Measurements from ENCODE around the gene BASP1. TPM values are rescaled to one million over a fixed set of nuclear protein-coding genes. Genes with fewer than 3 reads are reported as not detected.
A peak's percentile ranks its signal among the peaks of the same experiment; 100 is the strongest.

BASP1 gene
- total RNA-seq, 2 donors from 2014 or later = 60.3 to 63.0 TPM

GRCh38 chr5:17219469-17219868, 2.0 kb downstream of the BASP1 start:
- 63 to 74% methylated on average over 8 to 12 of the region's 12 CpGs for WGBS, 2 experiments (ENCODE audit: insufficient coverage in 1 of 2, insufficient read length in 1 of 2)
- no peak for TF ChIP-seq CTCF (conservative IDR thresholded peaks at IDR 0.05)
- peak overlapping the region; percentile 82 for H3K9ac ChIP-seq (ENCODE audit: extremely low read depth, low read length, poor library complexity, severe bottlenecking)
- H3K36me3 Mint-ChIP-seq (ENCODE audit: low read depth) = peaks cover 3% of the 10 kb centered on the region
- H3K27me3 ChIP-seq (ENCODE audit: control insufficient read depth, insufficient read depth, low read length, poor library complexity, severe bottlenecking) = no peaks in the 10 kb centered on the region
- H3K9me3 ChIP-seq (ENCODE audit: control insufficient read depth, low read length) = no peaks in the 10 kb centered on the region
- H3K4me1 Mint-ChIP-seq = peaks cover 28% of the 10 kb centered on the region
- peak overlapping the region; percentile 90 for H3K4me3 Mint-ChIP-seq
- peaks cover 6% of the 10 kb centered on the region for H3K4me1 ChIP-seq (ENCODE audit: control insufficient read depth, insufficient read depth, low read length)
- peak overlapping the region; percentile 91 for H3K27ac ChIP-seq (ENCODE audit: low read depth, low read length)
- peak overlapping the region; percentile 93 for H3K27ac Mint-ChIP-seq
- H3K27me3 Mint-ChIP-seq (ENCODE audit: insufficient read depth) = peaks cover 7% of the 10 kb centered on the region
- no peak for DNase-seq
- peaks cover 13% of the 10 kb centered on the region for H3K36me3 ChIP-seq (ENCODE audit: control insufficient read depth, insufficient read depth, low read length)
- H3K9me3 Mint-ChIP-seq = peaks cover 2% of the 10 kb centered on the region
- peak overlapping the region; percentile 92 for H3K4me3 ChIP-seq (ENCODE audit: low read length)

GRCh38 chr5:17219992-17220391, 2.6 kb downstream of the BASP1 start:
- peak overlapping the region; percentile 91 for H3K27ac ChIP-seq (ENCODE audit: low read depth, low read length)
- no peaks in the 10 kb centered on the region for H3K27me3 ChIP-seq (ENCODE audit: control insufficient read depth, insufficient read depth, low read length, poor library complexity, severe bottlenecking)
- peaks cover 2% of the 10 kb centered on the region for H3K9me3 Mint-ChIP-seq
- H3K27ac Mint-ChIP-seq = no peak overlapping the region
- H3K4me3 Mint-ChIP-seq = peak overlapping the region; percentile 90
- peaks cover 3% of the 10 kb centered on the region for H3K36me3 Mint-ChIP-seq (ENCODE audit: low read depth)
- 93 to 100% methylated on average over 3 to 4 of the region's 6 CpGs for WGBS, 2 experiments (ENCODE audit: insufficient coverage in 1 of 2, insufficient read length in 1 of 2)
- no peak for DNase-seq
- no peaks in the 10 kb centered on the region for H3K9me3 ChIP-seq (ENCODE audit: control insufficient read depth, low read length)
- no peak for TF ChIP-seq CTCF (conservative IDR thresholded peaks at IDR 0.05)
- H3K9ac ChIP-seq (ENCODE audit: extremely low read depth, low read length, poor library complexity, severe bottlenecking) = no peak overlapping the region
- H3K4me3 ChIP-seq (ENCODE audit: low read length) = peak overlapping the region; percentile 92
- peaks cover 7% of the 10 kb centered on the region for H3K27me3 Mint-ChIP-seq (ENCODE audit: insufficient read depth)
- peaks cover 28% of the 10 kb centered on the region for H3K4me1 Mint-ChIP-seq
- H3K36me3 ChIP-seq (ENCODE audit: control insufficient read depth, insufficient read depth, low read length) = peaks cover 13% of the 10 kb centered on the region
- peaks cover 6% of the 10 kb centered on the region for H3K4me1 ChIP-seq (ENCODE audit: control insufficient read depth, insufficient read depth, low read length)

DNA sequence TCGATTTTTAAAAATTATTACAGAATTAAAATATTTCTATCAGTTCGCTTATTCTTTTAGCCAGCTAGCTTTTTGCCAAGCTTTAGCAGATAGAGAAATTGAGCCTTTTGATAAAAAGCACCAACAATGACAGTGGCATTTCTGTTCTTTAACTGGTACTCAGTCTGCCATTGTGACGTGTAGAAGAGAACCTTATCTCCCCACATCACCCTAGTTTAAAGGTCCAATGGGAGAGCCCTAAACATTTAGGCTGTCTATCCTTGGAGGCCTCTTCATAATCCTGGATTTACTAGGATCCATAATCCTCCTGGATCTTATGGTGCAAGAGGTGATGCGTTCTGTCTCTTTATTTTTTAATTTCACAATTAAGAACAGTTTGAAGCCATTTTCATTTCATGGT, 3.0 kb downstream of the BASP1 start:
- no peaks in the 10 kb centered on the region for H3K27me3 ChIP-seq (ENCODE audit: control insufficient read depth, insufficient read depth, low read length, poor library complexity, severe bottlenecking)
- no peak overlapping the region for H3K4me3 Mint-ChIP-seq
- peaks cover 3% of the 10 kb centered on the region for H3K36me3 Mint-ChIP-seq (ENCODE audit: low read depth)
- no peak overlapping the region for H3K4me3 ChIP-seq (ENCODE audit: low read length)
- peaks cover 28% of the 10 kb centered on the region for H3K4me1 Mint-ChIP-seq
- no peak overlapping the region for H3K9ac ChIP-seq (ENCODE audit: extremely low read depth, low read length, poor library complexity, severe bottlenecking)
- no peak for TF ChIP-seq CTCF (conservative IDR thresholded peaks at IDR 0.05)
- H3K36me3 ChIP-seq (ENCODE audit: control insufficient read depth, insufficient read depth, low read length) = peaks cover 13% of the 10 kb centered on the region
- peaks cover 6% of the 10 kb centered on the region for H3K4me1 ChIP-seq (ENCODE audit: control insufficient read depth, insufficient read depth, low read length)
- peaks cover under 1% of the 10 kb centered on the region for H3K9me3 Mint-ChIP-seq
- no peak overlapping the region for H3K27ac Mint-ChIP-seq
- no peak overlapping the region for H3K27ac ChIP-seq (ENCODE audit: low read depth, low read length)
- no peaks in the 10 kb centered on the region for H3K9me3 ChIP-seq (ENCODE audit: control insufficient read depth, low read length)
- 87 to 88% methylated on average over 1 to 4 of the region's 4 CpGs for WGBS, 2 experiments (ENCODE audit: insufficient coverage in 1 of 2, insufficient read length in 1 of 2)
- H3K27me3 Mint-ChIP-seq (ENCODE audit: insufficient read depth) = peaks cover 4% of the 10 kb centered on the region
- no peak for DNase-seq
